ENCODE data around the gene SPPL3. TPM values are rescaled to one million over a fixed set of nuclear protein-coding genes. Genes with fewer than 3 reads are reported as not detected.

SPPL3 gene
- total and polyA plus RNA-seq, 4 donors = 7.4 to 12.6 (median 8.7) TPM

- H3K27ac ChIP-seq (ENCODE audit: low read depth in 1 of 2, low read length in 2 of 2) = no peak overlapping the region
- 100% methylated on average over 1 of the region's 1 CpG for WGBS
- no peak for DNase-seq (ENCODE audit: low spot score)
- no peaks in the 10 kb centered on the region for H3K9me3 ChIP-seq (ENCODE audit: control insufficient read depth in 4 of 4, low read length in 3 of 4)
- H3K36me3 ChIP-seq (ENCODE audit: control insufficient read depth in 4 of 4, insufficient read depth in 3 of 4, low read depth in 1 of 4, low read length in 3 of 4) = no peaks in the 10 kb centered on the region
- H3K9ac ChIP-seq (ENCODE audit: low read depth in 1 of 2, low read length in 2 of 2) = no peak overlapping the region
- H3K4me1 ChIP-seq (ENCODE audit: control insufficient read depth in 4 of 4, insufficient read depth in 4 of 4, low read length in 3 of 4) = peaks cover 0 to 8% (median 2%) of the 10 kb centered on the region in 4 donors
- TF ChIP-seq RAD21 (IDR thresholded peaks at IDR 0.05) (no peak), EGR1 (IDR thresholded peaks at IDR 0.05; ENCODE audit: low read depth in 2 of 2) (no peak), TAF1 (conservative IDR thresholded peaks at IDR 0.05) (no peak), RXRA (IDR thresholded peaks at IDR 0.05) (no peak), MAX (IDR thresholded peaks at IDR 0.05) (no peak), CTCF (IDR thresholded peaks at IDR 0.05; ENCODE audit: low read depth, low read length, missing input control) (no peak), GABPA (IDR thresholded peaks at IDR 0.05 in 1 of 2, conservative IDR thresholded peaks at IDR 0.05 in 1 of 2) (no peak), ZBTB33 (IDR thresholded peaks at IDR 0.05) (no peak), REST (IDR thresholded peaks at IDR 0.05) (no peak), ATF3 (IDR thresholded peaks at IDR 0.05) (no peak), YY1 (IDR thresholded peaks at IDR 0.05) (no peak), SP1 (IDR thresholded peaks at IDR 0.05) (no peak), FOXA2 (IDR thresholded peaks at IDR 0.05) (no peak), FOXA1 (IDR thresholded peaks at IDR 0.05) (no peak), NR2F2 (IDR thresholded peaks at IDR 0.05) (no peak), HNF4G (IDR thresholded peaks at IDR 0.05) (no peak), JUND (IDR thresholded peaks at IDR 0.05) (no peak)
- no peak overlapping the region for H3K4me3 ChIP-seq (ENCODE audit: low read depth in 1 of 3, low read length in 3 of 3)
- H3K27me3 ChIP-seq (ENCODE audit: control insufficient read depth in 4 of 4, insufficient read depth in 4 of 4, low read length in 3 of 4) = no peaks in the 10 kb centered on the region
Measured at GRCh38 chr12:120870415-120870814, 33.7 kb downstream of the SPPL3 start.

GRCh38 chr12:120869376-120869775, 34.8 kb downstream of the SPPL3 start:
- Histone ChIP-seq H3K27ac (ENCODE audit: low read depth in 1 of 2, low read length in 2 of 2) (no peak overlapping the region), H3K9me3 (ENCODE audit: control insufficient read depth in 4 of 4, low read length in 3 of 4) (no peaks in the 10 kb centered on the region), H3K27me3 (ENCODE audit: control insufficient read depth in 4 of 4, insufficient read depth in 4 of 4, low read length in 3 of 4) (no peaks in the 10 kb centered on the region), H3K36me3 (ENCODE audit: control insufficient read depth in 4 of 4, insufficient read depth in 3 of 4, low read depth in 1 of 4, low read length in 3 of 4) (no peaks in the 10 kb centered on the region), H3K9ac (ENCODE audit: low read depth in 1 of 2, low read length in 2 of 2) (no peak overlapping the region), H3K4me1 (ENCODE audit: control insufficient read depth in 4 of 4, insufficient read depth in 4 of 4, low read length in 3 of 4) (peaks cover 0 to 7% (median 2%) of the 10 kb centered on the region in 4 donors), H3K4me3 (ENCODE audit: low read depth in 1 of 3, low read length in 3 of 3) (no peak overlapping the region)
- no peak for DNase-seq (ENCODE audit: low spot score)
- WGBS = 92% methylated on average over 4 of the region's 4 CpGs
- no peak for TF ChIP-seq CTCF (IDR thresholded peaks at IDR 0.05; ENCODE audit: low read depth, low read length, missing input control)
- no peak for TF ChIP-seq HNF4G (IDR thresholded peaks at IDR 0.05)
- TF ChIP-seq ATF3 (IDR thresholded peaks at IDR 0.05) = no peak
- TF ChIP-seq HNF4A (conservative IDR thresholded peaks at IDR 0.05) = no peak
- no peak for TF ChIP-seq ZBTB33 (IDR thresholded peaks at IDR 0.05)
- TF ChIP-seq SP1 (IDR thresholded peaks at IDR 0.05) = no peak
- no peak for TF ChIP-seq MAX (IDR thresholded peaks at IDR 0.05)

Data from liver (tissue), 9 donors.